ENCODE results near the gene NUP35.

The NUP35 gene

DNA sequence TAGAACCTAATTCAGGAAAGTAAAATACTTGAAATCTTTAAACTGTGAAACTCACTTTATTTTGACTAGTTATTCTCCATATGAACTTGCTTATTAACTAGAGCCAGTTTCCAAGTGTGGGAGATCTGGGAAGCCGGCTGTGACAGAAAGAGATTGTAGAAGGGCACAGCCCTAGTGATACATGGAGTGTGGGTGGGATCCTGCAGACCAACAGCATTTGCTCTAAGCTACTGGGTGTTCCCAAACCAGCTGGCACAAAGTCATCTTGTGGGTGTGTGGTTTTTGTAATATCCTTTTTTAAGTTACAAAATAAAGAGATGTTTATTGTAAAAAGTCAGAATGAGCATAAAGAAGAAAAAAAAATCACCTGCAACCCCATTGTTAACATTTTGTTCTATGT lies 42.3 kb upstream of the NUP35 start:
- H3K14ac ChIP-seq (ENCODE audit: low read length), result no peak overlapping the region

DNA sequence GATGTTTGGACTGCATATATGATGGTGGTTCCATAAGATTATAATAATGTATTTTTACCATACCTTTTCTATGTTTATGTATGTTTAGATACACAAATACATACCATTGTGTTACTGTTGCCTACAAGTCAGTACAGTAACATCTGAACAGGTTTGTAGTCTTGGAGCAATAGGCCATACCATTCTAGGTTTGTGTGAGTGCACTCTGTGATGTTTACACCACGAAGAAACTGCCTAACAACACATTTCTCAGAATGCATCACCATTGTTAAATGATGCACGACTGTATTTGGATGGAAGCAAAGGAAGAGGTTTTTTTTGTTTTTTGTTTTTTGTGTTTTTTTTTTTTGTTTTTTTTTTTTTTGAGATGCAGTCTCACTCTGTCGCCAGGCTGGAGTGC lies 36.2 kb upstream of the NUP35 start:
- Histone ChIP-seq H3K4me2 (ENCODE audit: low read length) (no peak overlapping the region), H4K8ac (ENCODE audit: low read depth, low read length) (no peak overlapping the region), H3K27ac (ENCODE audit: low read depth, low read length) (no peak overlapping the region), H3K79me2 (ENCODE audit: control insufficient read depth, insufficient read depth, low read length, poor library complexity) (no peaks in the 10 kb centered on the region), H3K79me1 (ENCODE audit: low read length) (no peaks in the 10 kb centered on the region), H3K4me1 (ENCODE audit: control insufficient read depth in 1 of 2, insufficient read depth in 2 of 2, low read length in 2 of 2) (no peaks in the 10 kb centered on the region), H3K14ac (ENCODE audit: low read length) (no peak overlapping the region), H2AFZ (ENCODE audit: insufficient read depth, low read length, poor library complexity) (no peak overlapping the region), H4K12ac (ENCODE audit: low read depth, low read length) (no peak overlapping the region), H2AK5ac (ENCODE audit: low read length) (no peak overlapping the region), H3K27me3 (ENCODE audit: insufficient read depth, low read length) (no peaks in the 10 kb centered on the region), H2BK5ac (ENCODE audit: low read depth, low read length, poor library complexity) (no peak overlapping the region), H3K36me3 (ENCODE audit: control insufficient read depth in 1 of 2, insufficient read depth in 2 of 2, low read length in 2 of 2) (no peaks in the 10 kb centered on the region), H3K4ac (ENCODE audit: low read depth, low read length) (no peak overlapping the region), H3K9me3 (ENCODE audit: insufficient read depth, low read depth, low read length) (no peaks in the 10 kb centered on the region), H3K9ac (ENCODE audit: low read length) (no peak overlapping the region), H2BK120ac (ENCODE audit: insufficient read depth, low read length, poor library complexity) (no peak overlapping the region), H3K23ac (ENCODE audit: low read length) (no peak overlapping the region), H3K18ac (ENCODE audit: low read length) (no peak overlapping the region), H2BK12ac (ENCODE audit: low read length) (no peak overlapping the region), H4K91ac (ENCODE audit: low read depth, low read length) (no peak overlapping the region), H3K4me3 (ENCODE audit: low read depth, low read length) (no peak overlapping the region)
- no CpG with 5 or more reads among the region's 3 CpGs for WGBS (ENCODE audit: extremely low coverage, insufficient coverage, insufficient read length)
- no peak for DNase-seq

More for the DNA sequence above, 42.3 kb upstream of the NUP35 start:
- H4K91ac ChIP-seq (ENCODE audit: low read depth, low read length), result no peak overlapping the region
- H3K27ac ChIP-seq (ENCODE audit: low read depth, low read length), result no peak overlapping the region
- no peak overlapping the region for H2AK5ac ChIP-seq (ENCODE audit: low read length)
- H3K4me3 ChIP-seq (ENCODE audit: low read depth, low read length), result no peak overlapping the region
- no peak overlapping the region for H2BK12ac ChIP-seq (ENCODE audit: low read length)
- no peaks in the 10 kb centered on the region for H3K27me3 ChIP-seq (ENCODE audit: insufficient read depth, low read length)
- H3K4ac ChIP-seq (ENCODE audit: low read depth, low read length), result no peak overlapping the region
- H2BK5ac ChIP-seq (ENCODE audit: low read depth, low read length, poor library complexity), result no peak overlapping the region
- H3K23ac ChIP-seq (ENCODE audit: low read length), result no peak overlapping the region
- H2AFZ ChIP-seq (ENCODE audit: insufficient read depth, low read length, poor library complexity), result no peak overlapping the region
- no peak overlapping the region for H2BK120ac ChIP-seq (ENCODE audit: insufficient read depth, low read length, poor library complexity)
- H4K12ac ChIP-seq (ENCODE audit: low read depth, low read length), result no peak overlapping the region
- H3K18ac ChIP-seq (ENCODE audit: low read length), result no peak overlapping the region
- H3K4me1 ChIP-seq (ENCODE audit: control insufficient read depth in 1 of 2, insufficient read depth in 2 of 2, low read length in 2 of 2), result peaks cover 3 to 4% of the 10 kb centered on the region in 2 experiments
- H3K9me3 ChIP-seq (ENCODE audit: insufficient read depth, low read depth, low read length), result no peaks in the 10 kb centered on the region
- no peaks in the 10 kb centered on the region for H3K79me2 ChIP-seq (ENCODE audit: control insufficient read depth, insufficient read depth, low read length, poor library complexity)
- H4K8ac ChIP-seq (ENCODE audit: low read depth, low read length), result no peak overlapping the region
- no peak overlapping the region for H3K4me2 ChIP-seq (ENCODE audit: low read length)
- no peaks in the 10 kb centered on the region for H3K79me1 ChIP-seq (ENCODE audit: low read length)
- H3K36me3 ChIP-seq (ENCODE audit: control insufficient read depth in 1 of 2, insufficient read depth in 2 of 2, low read length in 2 of 2), result no peaks in the 10 kb centered on the region
- DNase-seq, result no peak
- no CpG with 5 or more reads among the region's 1 CpG for WGBS (ENCODE audit: extremely low coverage, insufficient coverage, insufficient read length)
- H3K9ac ChIP-seq (ENCODE audit: low read length), result no peak overlapping the region

DNA sequence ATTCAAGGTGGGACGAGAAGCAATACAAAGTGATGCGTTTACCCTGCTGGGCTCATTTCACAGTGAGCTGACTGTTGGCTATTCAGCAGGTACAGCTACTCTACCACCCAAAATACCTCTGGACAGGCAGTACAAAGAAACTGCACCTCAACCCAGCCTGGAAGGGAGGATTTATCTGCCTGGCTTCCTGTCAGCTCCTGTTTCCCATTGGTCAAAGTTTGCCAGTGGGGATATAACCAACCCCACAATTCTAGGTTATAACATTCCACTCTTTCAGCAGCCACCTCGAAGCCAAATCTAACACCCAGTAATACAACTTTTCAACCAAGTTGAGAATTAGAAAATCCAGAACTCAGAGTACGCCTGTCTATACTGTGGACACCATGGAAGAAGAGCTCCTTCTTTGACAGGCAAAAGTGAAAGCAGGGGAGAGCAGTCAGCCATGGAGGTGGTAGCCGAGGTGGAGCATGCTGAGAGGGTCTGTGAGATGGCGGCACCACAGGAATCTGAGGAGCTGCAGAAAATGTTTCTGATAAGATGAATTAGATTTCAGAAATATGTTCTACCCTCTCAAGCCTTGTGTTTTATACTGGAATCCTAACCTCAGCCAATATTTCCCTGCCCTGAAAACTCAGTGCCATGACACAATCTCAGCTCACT lies 34.9 kb upstream of the NUP35 start:
- H3K9me3 ChIP-seq (ENCODE audit: insufficient read depth, low read depth, low read length), result no peaks in the 10 kb centered on the region
- no peak overlapping the region for H4K91ac ChIP-seq (ENCODE audit: low read depth, low read length)
- H2BK5ac ChIP-seq (ENCODE audit: low read depth, low read length, poor library complexity), result no peak overlapping the region
- no peaks in the 10 kb centered on the region for H3K79me2 ChIP-seq (ENCODE audit: control insufficient read depth, insufficient read depth, low read length, poor library complexity)
- DNase-seq, result no peak
- H2AK5ac ChIP-seq (ENCODE audit: low read length), result no peak overlapping the region
- H3K79me1 ChIP-seq (ENCODE audit: low read length), result no peaks in the 10 kb centered on the region
- no peak overlapping the region for H3K4me2 ChIP-seq (ENCODE audit: low read length)
- WGBS (ENCODE audit: extremely low coverage, insufficient coverage, insufficient read length), result no CpG with 5 or more reads among the region's 6 CpGs
- no peak overlapping the region for H2BK12ac ChIP-seq (ENCODE audit: low read length)
- H3K27ac ChIP-seq (ENCODE audit: low read depth, low read length), result no peak overlapping the region
- no peak overlapping the region for H2BK120ac ChIP-seq (ENCODE audit: insufficient read depth, low read length, poor library complexity)
- H3K36me3 ChIP-seq (ENCODE audit: control insufficient read depth in 1 of 2, insufficient read depth in 2 of 2, low read length in 2 of 2), result no peaks in the 10 kb centered on the region
- H4K12ac ChIP-seq (ENCODE audit: low read depth, low read length), result no peak overlapping the region
- no peak overlapping the region for H2AFZ ChIP-seq (ENCODE audit: insufficient read depth, low read length, poor library complexity)
- no peaks in the 10 kb centered on the region for H3K27me3 ChIP-seq (ENCODE audit: insufficient read depth, low read length)
- no peak overlapping the region for H3K23ac ChIP-seq (ENCODE audit: low read length)
- no peak overlapping the region for H3K18ac ChIP-seq (ENCODE audit: low read length)
- H3K9ac ChIP-seq (ENCODE audit: low read length), result no peak overlapping the region
- H3K4ac ChIP-seq (ENCODE audit: low read depth, low read length), result no peak overlapping the region
- no peak overlapping the region for H4K8ac ChIP-seq (ENCODE audit: low read depth, low read length)
- H3K14ac ChIP-seq (ENCODE audit: low read length), result no peak overlapping the region
- no peak overlapping the region for H3K4me3 ChIP-seq (ENCODE audit: low read depth, low read length)
- no peaks in the 10 kb centered on the region for H3K4me1 ChIP-seq (ENCODE audit: control insufficient read depth in 1 of 2, insufficient read depth in 2 of 2, low read length in 2 of 2)

DNA sequence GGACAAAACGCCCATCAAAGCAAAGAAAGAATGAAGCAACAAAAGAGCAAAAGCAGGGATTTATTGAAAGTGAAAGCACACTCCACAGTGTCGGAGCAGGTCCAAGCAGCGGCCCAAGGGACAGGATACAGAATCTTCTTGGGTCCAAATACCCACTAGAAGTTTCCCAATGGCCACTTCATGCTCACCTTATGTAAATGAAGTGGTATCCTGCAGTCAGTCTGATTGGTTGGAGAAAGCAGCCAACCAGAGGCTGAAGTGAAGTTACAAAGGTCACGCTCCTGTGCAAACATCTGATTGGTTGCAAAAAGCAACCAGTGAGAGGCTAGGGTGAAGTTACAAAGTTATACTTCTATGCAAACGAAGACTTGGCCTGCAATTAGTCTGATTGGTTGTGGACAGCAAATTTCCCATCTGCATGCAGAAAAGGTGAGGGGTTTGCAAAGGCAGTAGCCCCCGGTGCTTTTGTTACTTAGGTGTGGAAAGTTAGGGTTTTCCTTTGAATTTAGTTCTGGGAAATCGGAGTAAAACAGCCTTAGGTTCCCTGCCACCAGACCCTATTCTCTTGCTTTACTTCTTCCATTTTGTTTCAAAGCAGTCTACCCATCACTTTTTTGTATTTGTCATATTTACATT lies 32.8 kb upstream of the NUP35 start:
- H2BK120ac ChIP-seq (ENCODE audit: insufficient read depth, low read length, poor library complexity), result no peak overlapping the region
- H2BK5ac ChIP-seq (ENCODE audit: low read depth, low read length, poor library complexity), result no peak overlapping the region
- no peak overlapping the region for H3K4me2 ChIP-seq (ENCODE audit: low read length)
- no peak overlapping the region for H3K4ac ChIP-seq (ENCODE audit: low read depth, low read length)
- H3K4me1 ChIP-seq (ENCODE audit: control insufficient read depth in 1 of 2, insufficient read depth in 2 of 2, low read length in 2 of 2), result no peaks in the 10 kb centered on the region
- no peaks in the 10 kb centered on the region for H3K36me3 ChIP-seq (ENCODE audit: control insufficient read depth in 1 of 2, insufficient read depth in 2 of 2, low read length in 2 of 2)
- H3K79me1 ChIP-seq (ENCODE audit: low read length), result no peaks in the 10 kb centered on the region
- no peaks in the 10 kb centered on the region for H3K79me2 ChIP-seq (ENCODE audit: control insufficient read depth, insufficient read depth, low read length, poor library complexity)
- no peak overlapping the region for H2BK12ac ChIP-seq (ENCODE audit: low read length)
- no peaks in the 10 kb centered on the region for H3K9me3 ChIP-seq (ENCODE audit: insufficient read depth, low read depth, low read length)
- no peak overlapping the region for H4K91ac ChIP-seq (ENCODE audit: low read depth, low read length)
- no peak overlapping the region for H3K9ac ChIP-seq (ENCODE audit: low read length)
- no peak overlapping the region for H3K14ac ChIP-seq (ENCODE audit: low read length)
- H3K4me3 ChIP-seq (ENCODE audit: low read depth, low read length), result no peak overlapping the region
- H2AK5ac ChIP-seq (ENCODE audit: low read length), result no peak overlapping the region
- H3K27ac ChIP-seq (ENCODE audit: low read depth, low read length), result no peak overlapping the region
- H3K23ac ChIP-seq (ENCODE audit: low read length), result no peak overlapping the region
- no peak overlapping the region for H3K18ac ChIP-seq (ENCODE audit: low read length)
- no peak overlapping the region for H4K8ac ChIP-seq (ENCODE audit: low read depth, low read length)
- no CpG with 5 or more reads among the region's 7 CpGs for WGBS (ENCODE audit: extremely low coverage, insufficient coverage, insufficient read length)
- no peak overlapping the region for H4K12ac ChIP-seq (ENCODE audit: low read depth, low read length)
- no peaks in the 10 kb centered on the region for H3K27me3 ChIP-seq (ENCODE audit: insufficient read depth, low read length)
- DNase-seq, result no peak
- H2AFZ ChIP-seq (ENCODE audit: insufficient read depth, low read length, poor library complexity), result no peak overlapping the region
